ENCODE data around the gene LRRC4C. TPM values are rescaled to one million over a fixed set of nuclear protein-coding genes. Genes with fewer than 3 reads are reported as not detected.

LRRC4C gene
- polyA plus RNA-seq, 1 of the 3 experiments (the other 2 are of a cell fraction), result 0.16 TPM

- TF ChIP-seq PBX3 (IDR thresholded peaks at IDR 0.05), result no peak
Measured at GRCh38 chr11:41446107-41446506, 13.3 kb downstream of the LRRC4C start (continued).

- H3F3A ChIP-seq (replicated peaks; ENCODE audit: insufficient read depth), result no peaks in the 10 kb centered on the region
- H3K27ac ChIP-seq (ENCODE audit: low read depth in 2 of 2, low read length in 1 of 2), result no peak overlapping the region
- DNase-seq, result no peak
- no peak overlapping the region for H2AFZ ChIP-seq (ENCODE audit: low read depth)
- no peaks in the 10 kb centered on the region for H4K20me1 ChIP-seq (ENCODE audit: insufficient read depth)
- no peak overlapping the region for H3K4me3 ChIP-seq (ENCODE audit: low read depth in 2 of 2, low read length in 1 of 2)
- H3K9ac ChIP-seq, result no peak overlapping the region
- no peak overlapping the region for H3K4me2 ChIP-seq
- TF ChIP-seq FOSL2 (IDR thresholded peaks at IDR 0.05; ENCODE audit: borderline replicate concordance, low read depth) (no peak), PBX3 (IDR thresholded peaks at IDR 0.05) (no peak), REST (IDR thresholded peaks at IDR 0.05; ENCODE audit: low read depth, low read length) (no peak), SMC3 (IDR thresholded peaks at IDR 0.05; ENCODE audit: low read depth, low read length) (no peak), USF1 (IDR thresholded peaks at IDR 0.05; ENCODE audit: borderline replicate concordance, low read depth) (no peak), RAD21 (IDR thresholded peaks at IDR 0.05; ENCODE audit: low read length) (no peak), RXRA (IDR thresholded peaks at IDR 0.05; ENCODE audit: borderline replicate concordance, low read depth) (no peak), ZBTB33 (IDR thresholded peaks at IDR 0.05; ENCODE audit: borderline replicate concordance, low read depth) (no peak)
- H3K9me3 ChIP-seq, result no peaks in the 10 kb centered on the region
- H3K79me2 ChIP-seq (ENCODE audit: insufficient read depth), result no peaks in the 10 kb centered on the region
- H3K36me3 ChIP-seq (replicated peaks in 1 of 2; ENCODE audit: control insufficient read depth in 1 of 2, insufficient read depth in 2 of 2, low read length in 1 of 2), result no peaks in the 10 kb centered on the region
- no peaks in the 10 kb centered on the region for H3K9me2 ChIP-seq
- no peaks in the 10 kb centered on the region for H3K4me1 ChIP-seq (ENCODE audit: control insufficient read depth in 1 of 2, insufficient read depth in 2 of 2, low read depth in 1 of 2, low read length in 1 of 2)
- 35% methylated on average over 9 of the region's 9 CpGs for WGBS (ENCODE audit: low lambda C conversion rate)
- POLR2A ChIA-PET, result no interaction called here
- no peaks in the 10 kb centered on the region for H3K27me3 ChIP-seq (ENCODE audit: insufficient read depth)
- CTCF ChIA-PET, result interaction anchor here (1.0 kb wide), 1 partner anchor 24 kb away, joined by 3 read pairs; no protein-coding TSS in a partner anchor
Measured at GRCh38 chr11:41437006-41437490, 22.4 kb downstream of the LRRC4C start.

Data from SK-N-SH (cell line).